ENCODE results near the gene FBXL17.

GRCh38 chr5:107971846-107972245 is 410.1 kb downstream of the FBXL17 start:
- TF ChIP-seq CTCF (IDR thresholded peaks at IDR 0.05), result no peak
- TF ChIP-seq FOXM1 (IDR thresholded peaks at IDR 0.05; ENCODE audit: low read depth), result no peak
- TF ChIP-seq GABPA (IDR thresholded peaks at IDR 0.05; ENCODE audit: low read depth), result no peak
- no peak for TF ChIP-seq YY1 (IDR thresholded peaks at IDR 0.05; ENCODE audit: low read depth)
- TF ChIP-seq RCOR1 (IDR thresholded peaks at IDR 0.05; ENCODE audit: low read length), result no peak
- no peak for TF ChIP-seq REST (IDR thresholded peaks at IDR 0.05; ENCODE audit: low read depth, low read length)
- no peak for TF ChIP-seq SIN3A (IDR thresholded peaks at IDR 0.05; ENCODE audit: borderline replicate concordance, low read depth, low read length)
- no peak for TF ChIP-seq RFX5 (IDR thresholded peaks at IDR 0.05; ENCODE audit: low read length)
- no peak for TF ChIP-seq EP300 (IDR thresholded peaks at IDR 0.05; ENCODE audit: borderline replicate concordance in 1 of 2, low read depth in 1 of 2, low read length in 1 of 2)
- no peak for TF ChIP-seq POLR2AphosphoS5 (IDR thresholded peaks at IDR 0.05; ENCODE audit: low read depth, low read length)
- no peak for TF ChIP-seq IRF3 (IDR thresholded peaks at IDR 0.05; ENCODE audit: low read depth, low read length)
- no peak for TF ChIP-seq RAD21 (IDR thresholded peaks at IDR 0.05; ENCODE audit: low read length)
- no peak for TF ChIP-seq TCF12 (IDR thresholded peaks at IDR 0.05)
- no peak for TF ChIP-seq NRF1 (IDR thresholded peaks at IDR 0.05; ENCODE audit: low read depth, low read length)

All from SK-N-SH (cell line).